ENCODE results near the gene TARBP1. TPM values are rescaled to one million over a fixed set of nuclear protein-coding genes. Genes with fewer than 3 reads are reported as not detected.
"Not testable (repeated sequence)": the region's sequence is repeated elsewhere in the genome, so short reads cannot be mapped to it uniquely, and the experiment has no call there.

TARBP1 gene, protein sequence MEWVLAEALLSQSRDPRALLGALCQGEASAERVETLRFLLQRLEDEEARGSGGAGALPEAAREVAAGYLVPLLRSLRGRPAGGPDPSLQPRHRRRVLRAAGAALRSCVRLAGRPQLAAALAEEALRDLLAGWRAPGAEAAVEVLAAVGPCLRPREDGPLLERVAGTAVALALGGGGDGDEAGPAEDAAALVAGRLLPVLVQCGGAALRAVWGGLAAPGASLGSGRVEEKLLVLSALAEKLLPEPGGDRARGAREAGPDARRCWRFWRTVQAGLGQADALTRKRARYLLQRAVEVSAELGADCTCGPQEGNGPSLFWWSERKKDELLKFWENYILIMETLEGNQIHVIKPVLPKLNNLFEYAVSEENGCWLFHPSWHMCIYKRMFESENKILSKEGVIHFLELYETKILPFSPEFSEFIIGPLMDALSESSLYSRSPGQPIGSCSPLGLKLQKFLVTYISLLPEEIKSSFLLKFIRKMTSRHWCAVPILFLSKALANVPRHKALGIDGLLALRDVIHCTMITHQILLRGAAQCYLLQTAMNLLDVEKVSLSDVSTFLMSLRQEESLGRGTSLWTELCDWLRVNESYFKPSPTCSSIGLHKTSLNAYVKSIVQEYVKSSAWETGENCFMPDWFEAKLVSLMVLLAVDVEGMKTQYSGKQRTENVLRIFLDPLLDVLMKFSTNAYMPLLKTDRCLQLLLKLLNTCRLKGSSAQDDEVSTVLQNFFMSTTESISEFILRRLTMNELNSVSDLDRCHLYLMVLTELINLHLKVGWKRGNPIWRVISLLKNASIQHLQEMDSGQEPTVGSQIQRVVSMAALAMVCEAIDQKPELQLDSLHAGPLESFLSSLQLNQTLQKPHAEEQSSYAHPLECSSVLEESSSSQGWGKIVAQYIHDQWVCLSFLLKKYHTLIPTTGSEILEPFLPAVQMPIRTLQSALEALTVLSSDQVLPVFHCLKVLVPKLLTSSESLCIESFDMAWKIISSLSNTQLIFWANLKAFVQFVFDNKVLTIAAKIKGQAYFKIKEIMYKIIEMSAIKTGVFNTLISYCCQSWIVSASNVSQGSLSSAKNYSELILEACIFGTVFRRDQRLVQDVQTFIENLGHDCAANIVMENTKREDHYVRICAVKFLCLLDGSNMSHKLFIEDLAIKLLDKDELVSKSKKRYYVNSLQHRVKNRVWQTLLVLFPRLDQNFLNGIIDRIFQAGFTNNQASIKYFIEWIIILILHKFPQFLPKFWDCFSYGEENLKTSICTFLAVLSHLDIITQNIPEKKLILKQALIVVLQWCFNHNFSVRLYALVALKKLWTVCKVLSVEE (N-terminal part only)
- 10 to 100 TPM; 41.1 to 45.0 (median 44.1) TPM for polyA plus RNA-seq (ENCODE audit: insufficient read length in 3 of 3)

DNA sequence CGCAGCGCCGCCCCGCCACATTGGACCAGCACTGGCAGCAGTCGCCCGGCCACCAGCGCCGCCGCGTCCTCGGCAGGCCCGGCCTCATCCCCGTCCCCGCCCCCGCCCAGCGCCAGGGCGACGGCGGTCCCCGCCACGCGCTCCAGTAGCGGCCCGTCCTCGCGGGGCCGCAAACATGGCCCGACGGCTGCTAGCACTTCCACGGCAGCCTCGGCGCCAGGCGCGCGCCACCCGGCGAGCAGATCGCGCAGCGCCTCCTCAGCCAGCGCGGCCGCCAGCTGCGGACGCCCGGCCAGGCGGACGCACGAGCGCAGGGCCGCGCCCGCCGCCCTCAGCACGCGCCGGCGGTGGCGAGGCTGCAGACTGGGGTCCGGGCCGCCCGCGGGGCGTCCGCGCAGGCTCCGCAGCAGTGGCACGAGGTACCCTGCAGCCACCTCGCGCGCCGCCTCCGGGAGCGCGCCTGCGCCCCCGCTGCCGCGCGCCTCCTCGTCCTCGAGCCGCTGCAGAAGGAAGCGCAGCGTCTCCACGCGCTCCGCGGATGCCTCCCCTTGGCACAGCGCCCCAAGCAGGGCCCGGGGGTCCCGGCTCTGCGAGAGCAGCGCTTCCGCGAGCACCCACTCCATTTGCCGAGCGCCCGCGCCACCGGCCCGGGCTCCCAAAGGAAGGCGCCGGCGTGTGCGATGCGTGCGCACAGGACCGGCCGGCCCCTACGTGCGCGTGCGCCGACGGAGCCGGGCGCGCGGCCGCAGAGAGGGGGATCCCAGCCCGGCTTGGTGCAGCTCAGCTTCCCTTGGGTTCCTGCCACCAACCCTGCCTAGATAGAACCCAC is at the start of gene TARBP1:
Gene TARBP1, minus strand, starts transcription at position 699 of the 829 bp plus-strand sequence. Its CDS starts 76 bp downstream, at position 623.
- DNase-seq (ENCODE audit: low read depth in 3 of 3, low spot score in 2 of 3), result peak in 2 of 3 donors; percentile 73 to 74

GRCh38 chr1:234528074-234528865 is 49.3 kb upstream of the TARBP1 start:
- no peak for DNase-seq (ENCODE audit: low read depth in 3 of 3, low spot score in 2 of 3)

DNA sequence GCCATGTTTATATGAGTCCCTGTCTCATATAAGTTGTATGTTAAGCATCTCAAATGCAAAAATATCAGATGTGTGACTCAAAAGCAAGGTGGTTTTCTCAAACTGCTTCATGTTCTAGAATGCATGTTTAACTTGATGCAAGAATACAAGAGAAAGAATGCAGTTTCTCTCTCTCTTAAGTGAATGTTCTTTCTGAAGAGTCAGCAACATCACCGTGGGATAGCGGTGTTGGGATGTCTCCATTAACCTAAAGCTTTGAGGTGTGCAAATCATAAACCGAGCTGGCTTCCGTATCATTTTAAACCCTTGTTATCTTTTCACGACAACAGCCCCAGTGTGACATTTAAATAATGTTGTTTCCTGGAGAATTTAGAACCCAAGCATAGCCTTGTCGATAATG is 48.4 kb upstream of the TARBP1 start:
- no peak for DNase-seq (ENCODE audit: low read depth in 3 of 3, low spot score in 2 of 3)

GRCh38 chr1:234526922-234527321 is 47.9 kb upstream of the TARBP1 start:
- no peak for DNase-seq (ENCODE audit: low read depth in 3 of 3, low spot score in 2 of 3)

GRCh38 chr1:234525099-234525799 is 46.3 kb upstream of the TARBP1 start:
- no peak for DNase-seq (ENCODE audit: low read depth in 3 of 3, low spot score in 2 of 3)

- no peak for DNase-seq (ENCODE audit: low read depth in 3 of 3, low spot score in 2 of 3)
Observed at GRCh38 chr1:234521836-234522235, 42.9 kb upstream of the TARBP1 start.

GRCh38 chr1:234520908-234521817 is 42.2 kb upstream of the TARBP1 start:
- no peak for DNase-seq (ENCODE audit: low read depth in 3 of 3, low spot score in 2 of 3)

DNA sequence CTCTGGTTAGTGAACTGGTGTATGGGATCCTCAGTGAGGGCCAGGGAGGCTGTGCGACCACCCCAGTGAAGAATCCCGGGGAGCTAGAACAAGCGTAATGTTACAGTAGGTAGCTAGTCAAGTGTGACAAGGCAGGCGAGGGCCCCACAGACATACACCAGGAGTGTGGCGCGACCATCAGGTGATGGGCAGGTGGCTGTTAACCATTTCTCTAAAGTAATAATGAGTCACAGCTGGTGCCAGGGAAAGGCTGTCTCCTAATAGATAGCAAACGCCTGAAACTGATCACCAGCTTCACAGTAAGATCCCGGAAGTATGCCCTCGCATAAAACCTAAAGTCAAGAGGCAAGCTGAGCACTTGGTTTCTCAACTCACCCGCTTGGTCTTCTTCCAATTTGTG is 40.5 kb upstream of the TARBP1 start:
- DNase-seq (ENCODE audit: low read depth in 3 of 3, low spot score in 2 of 3), result no peak

DNA sequence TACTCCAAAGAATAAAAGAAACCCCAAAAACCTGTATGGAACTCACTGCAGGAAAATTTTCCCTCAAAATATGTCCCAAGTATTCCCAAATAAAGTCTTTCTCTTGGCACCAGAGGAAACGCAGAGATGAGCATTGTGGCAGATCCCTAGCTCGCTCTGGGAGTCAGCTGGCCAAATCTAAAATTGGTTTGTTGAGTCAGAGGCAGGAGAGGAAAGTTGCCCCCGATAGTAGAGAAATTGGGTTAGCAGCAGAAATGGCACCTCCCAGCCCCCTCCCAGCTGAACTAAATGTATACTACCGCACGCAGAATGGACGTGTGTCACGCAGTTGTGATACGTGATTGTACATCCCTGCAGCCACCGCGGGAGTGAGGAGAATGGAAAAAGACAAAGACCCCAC is 39.9 kb upstream of the TARBP1 start:
- no peak for DNase-seq (ENCODE audit: low read depth in 3 of 3, low spot score in 2 of 3)

DNA sequence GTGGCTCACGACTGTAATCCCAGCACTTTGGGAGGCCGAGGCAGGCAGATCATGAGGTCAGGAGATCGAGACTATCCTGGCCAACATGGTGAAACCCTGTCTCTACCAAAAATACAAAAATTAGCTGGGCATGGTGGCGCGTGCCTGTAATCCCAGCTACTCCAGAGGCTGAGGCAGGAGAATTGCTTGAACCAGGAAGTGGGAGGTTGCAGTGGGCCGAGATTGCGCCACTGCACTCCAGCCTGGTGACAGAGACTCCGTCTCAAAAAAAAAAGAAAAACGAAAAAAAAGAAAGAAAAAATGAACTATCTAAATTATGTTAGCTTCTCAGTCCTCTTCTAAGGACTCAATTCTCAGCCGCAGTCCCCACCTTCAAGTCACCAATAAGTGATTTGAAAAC is 39.1 kb upstream of the TARBP1 start:
- not testable (repeated sequence) for DNase-seq (ENCODE audit: low read depth in 3 of 3, low spot score in 2 of 3)

DNA sequence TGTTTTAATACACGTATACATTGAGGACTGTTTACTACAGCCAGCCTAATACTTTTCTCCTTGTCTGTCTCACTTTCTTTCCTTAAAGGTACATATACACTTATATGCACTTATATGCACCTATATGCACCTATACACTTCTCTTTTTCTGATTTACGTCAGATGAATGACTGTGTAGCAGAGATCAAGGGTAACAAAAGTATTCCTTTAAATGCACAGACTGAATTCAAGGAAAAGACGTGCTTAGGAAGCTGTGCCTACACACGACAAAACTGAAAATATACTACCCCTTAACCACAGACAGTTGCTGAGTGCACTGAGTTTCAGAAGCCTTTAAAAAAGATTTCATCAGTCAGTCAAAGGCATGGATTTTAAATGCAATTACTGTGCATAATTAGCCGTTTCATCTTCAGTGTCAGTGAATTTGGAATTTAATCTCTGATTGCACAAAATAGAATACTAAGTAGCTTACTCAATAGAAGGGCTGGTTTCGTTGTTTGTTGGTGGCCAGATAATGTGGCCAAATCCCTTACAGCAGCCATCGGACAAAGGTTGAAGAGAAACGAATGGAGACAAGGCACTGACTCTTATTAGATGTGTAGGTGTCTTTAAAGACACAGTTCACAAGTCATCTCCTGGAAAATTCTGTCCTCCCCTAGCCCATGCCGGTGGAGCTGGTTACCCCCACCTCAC is 38.3 kb upstream of the TARBP1 start:
- DNase-seq (ENCODE audit: low read depth in 3 of 3, low spot score in 2 of 3), result no peak

GRCh38 chr1:234515821-234516241 is 36.9 kb upstream of the TARBP1 start:
- DNase-seq (ENCODE audit: low read depth in 3 of 3, low spot score in 2 of 3), result no peak

DNA sequence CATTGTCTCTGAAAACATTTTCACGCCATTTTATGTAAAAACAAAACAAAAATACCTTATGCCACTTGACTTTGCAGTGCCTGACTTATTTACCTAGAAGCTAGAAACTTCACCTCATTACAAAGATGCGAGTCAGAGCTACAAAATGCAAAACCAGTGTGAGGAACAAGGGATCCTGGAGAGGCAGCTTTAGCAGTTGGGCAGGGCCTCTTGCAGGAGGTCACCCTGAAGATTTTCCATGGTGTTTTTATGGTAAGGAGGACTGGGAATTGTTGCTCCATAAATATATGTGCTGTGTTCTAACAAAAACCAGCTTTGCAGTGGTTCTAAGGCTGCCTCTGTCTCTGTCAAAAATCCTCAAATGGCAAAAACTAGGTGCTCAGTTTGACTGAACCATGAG is 36.4 kb upstream of the TARBP1 start:
- no peak for DNase-seq (ENCODE audit: low read depth in 3 of 3, low spot score in 2 of 3)

DNA sequence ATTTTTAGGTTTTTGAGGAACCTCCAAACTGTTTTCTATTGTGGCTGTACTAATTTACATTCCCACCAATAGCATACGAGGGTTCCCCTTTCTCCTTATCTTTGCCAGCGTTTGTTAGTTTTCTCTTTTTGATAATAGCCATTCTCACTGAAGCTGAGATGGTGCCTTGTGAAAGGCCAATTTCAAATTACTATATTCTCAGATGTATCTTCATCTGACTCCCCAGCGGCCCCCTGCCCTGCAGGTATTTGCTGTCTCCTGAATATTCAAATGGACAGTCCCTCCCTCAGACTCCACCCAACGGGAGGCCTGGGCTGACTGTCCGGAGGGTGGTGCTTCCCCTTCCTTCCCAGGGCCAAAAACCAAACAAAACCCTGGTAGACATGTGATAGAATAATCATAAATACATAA is 33.5 kb upstream of the TARBP1 start:
- DNase-seq (ENCODE audit: low read depth in 3 of 3, low spot score in 2 of 3), result no peak

DNA sequence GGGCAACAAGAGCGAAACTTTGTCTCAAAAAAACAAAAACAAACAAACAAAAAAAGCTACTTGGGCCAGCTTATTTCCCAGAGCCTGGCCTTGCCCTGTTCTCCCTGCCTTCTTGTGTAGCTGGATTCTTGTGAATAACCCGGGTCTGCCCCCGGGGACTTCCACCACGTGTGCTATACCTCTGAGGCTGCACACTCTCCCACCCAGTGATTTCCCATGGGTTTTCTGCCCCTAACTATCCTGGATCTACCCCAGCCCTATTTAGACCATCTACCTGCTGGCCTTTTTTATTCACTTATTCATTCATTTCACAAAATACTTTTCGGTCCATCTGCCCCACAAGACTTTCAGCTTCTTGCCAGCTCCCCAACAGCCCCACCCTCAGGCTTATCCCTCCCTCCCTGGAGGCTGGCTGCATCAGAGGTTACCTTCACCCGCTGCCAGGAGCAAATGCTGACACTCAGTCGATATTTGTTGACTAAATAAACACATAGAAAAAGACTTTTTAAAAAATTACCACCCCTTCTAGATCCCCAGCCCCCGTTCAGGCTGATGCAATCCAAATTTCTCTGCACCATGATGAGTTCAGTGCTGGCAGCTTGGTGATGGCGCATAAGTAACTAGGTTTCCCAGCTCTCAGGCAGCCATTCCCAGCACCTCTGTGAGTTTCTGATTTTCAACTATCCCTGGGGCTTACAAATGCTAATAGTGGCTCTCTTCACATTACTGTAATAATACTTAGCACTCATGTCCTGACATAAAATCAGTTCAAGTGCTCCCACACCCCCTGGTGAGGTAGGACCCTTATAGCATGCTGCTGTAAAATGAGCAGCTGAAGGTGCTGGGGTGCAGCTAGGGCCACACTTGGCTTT is 30.7 kb upstream of the TARBP1 start:
- no peak for DNase-seq (ENCODE audit: low read depth in 3 of 3, low spot score in 2 of 3)
